Measurements from ENCODE around the gene XPC.

XPC gene

GRCh38 chr3:14146381-14147065 lies 31.9 kb downstream of the XPC start:
- DNase-seq, result no peak

- no peak for DNase-seq
Observed at GRCh38 chr3:14145670-14146380, 32.6 kb downstream of the XPC start.

GRCh38 chr3:14145236-14145635 lies 33.2 kb downstream of the XPC start:
- DNase-seq, result peak; percentile 25

- DNase-seq, result peak; percentile 97
Observed at GRCh38 chr3:14144423-14145075, 33.9 kb downstream of the XPC start.

- peak; percentile 97 for DNase-seq
Observed at GRCh38 chr3:14143271-14144225, 34.9 kb downstream of the XPC start.

GRCh38 chr3:14142567-14143270 lies 35.7 kb downstream of the XPC start:
- no peak for DNase-seq

- DNase-seq, result no peak
Observed at GRCh38 chr3:14141602-14142341, 36.6 kb downstream of the XPC start.

- DNase-seq, result peak; percentile 19
Observed at GRCh38 chr3:14141144-14141543, 37.3 kb downstream of the XPC start.

GRCh38 chr3:14140668-14141067 lies 37.7 kb downstream of the XPC start:
- DNase-seq, result no peak

GRCh38 chr3:14139771-14140170 lies 38.6 kb downstream of the XPC start:
- no peak for DNase-seq

- no peak for DNase-seq
Observed at GRCh38 chr3:14138878-14139655, 39.3 kb downstream of the XPC start.

- DNase-seq, result no peak
Observed at GRCh38 chr3:14138109-14138877, 40.1 kb downstream of the XPC start.

- DNase-seq, result no peak
Observed at GRCh38 chr3:14137445-14137844, 41.0 kb downstream of the XPC start.

- no peak for DNase-seq
Observed at GRCh38 chr3:14137004-14137403, 41.4 kb downstream of the XPC start.

GRCh38 chr3:14135581-14135980 lies 42.8 kb downstream of the XPC start:
- DNase-seq, result no peak

- DNase-seq, result no peak
Observed at GRCh38 chr3:14134291-14134690, 44.1 kb downstream of the XPC start.

- peak; percentile 34 for DNase-seq
Observed at GRCh38 chr3:14133876-14134275, 44.5 kb downstream of the XPC start.

- DNase-seq, result no peak
Observed at GRCh38 chr3:14133188-14133800, 45.1 kb downstream of the XPC start.

GRCh38 chr3:14132689-14133088 lies 45.7 kb downstream of the XPC start:
- no peak for DNase-seq
